GM18870 (cell line): ENCODE results near the gene CAMTA1.

ENCODE experiments used
- ATAC-seq: cut with Tn5 transposase; IDR thresholded peaks from one replicate; pipeline ENCODE4 v1.9.1; 2021; ENCODE audit warnings: moderate library complexity; ENCODE audit not compliant: unreplicated experiment

The CAMTA1 gene

DNA sequence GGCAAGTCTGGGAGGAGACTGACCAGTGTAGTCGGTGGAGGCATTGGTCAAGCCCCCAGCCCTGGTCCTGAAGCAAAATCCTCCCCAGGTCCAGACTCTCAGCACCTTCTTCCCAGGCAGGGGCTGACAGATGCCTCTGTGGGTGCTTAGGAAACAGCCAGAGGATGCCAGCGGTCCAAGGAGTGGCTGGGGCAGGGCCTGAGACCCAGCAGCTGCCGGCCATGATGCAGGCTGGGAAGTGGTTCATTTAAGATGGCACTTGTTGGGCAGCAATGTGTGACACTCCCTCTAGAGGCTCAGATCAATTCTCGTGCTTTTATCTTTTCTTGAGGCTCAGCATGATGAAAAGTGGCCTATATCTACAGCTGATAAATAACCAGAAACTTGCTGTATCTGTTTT, 820.8 kb downstream of the CAMTA1 start:
- ATAC-seq = no peak

DNA sequence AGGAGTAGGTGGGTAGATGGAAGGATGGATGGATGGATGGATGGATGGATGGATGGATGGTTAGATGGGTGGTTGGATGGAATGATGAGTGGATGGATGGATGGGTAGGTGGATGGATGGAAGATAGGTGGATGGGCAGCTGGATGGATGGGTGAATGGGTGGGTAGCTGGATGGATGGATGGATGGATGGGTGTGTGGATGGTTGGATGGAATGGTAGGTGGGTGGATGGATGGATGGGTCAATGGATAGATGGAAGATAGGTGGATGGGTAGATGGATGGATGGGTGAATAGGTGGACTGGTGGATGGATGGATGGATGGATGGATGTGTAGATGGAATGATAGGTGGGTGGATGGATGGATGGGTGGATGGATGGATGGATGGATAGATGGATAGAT, 821.8 kb downstream of the CAMTA1 start:
- ATAC-seq = no peak

DNA sequence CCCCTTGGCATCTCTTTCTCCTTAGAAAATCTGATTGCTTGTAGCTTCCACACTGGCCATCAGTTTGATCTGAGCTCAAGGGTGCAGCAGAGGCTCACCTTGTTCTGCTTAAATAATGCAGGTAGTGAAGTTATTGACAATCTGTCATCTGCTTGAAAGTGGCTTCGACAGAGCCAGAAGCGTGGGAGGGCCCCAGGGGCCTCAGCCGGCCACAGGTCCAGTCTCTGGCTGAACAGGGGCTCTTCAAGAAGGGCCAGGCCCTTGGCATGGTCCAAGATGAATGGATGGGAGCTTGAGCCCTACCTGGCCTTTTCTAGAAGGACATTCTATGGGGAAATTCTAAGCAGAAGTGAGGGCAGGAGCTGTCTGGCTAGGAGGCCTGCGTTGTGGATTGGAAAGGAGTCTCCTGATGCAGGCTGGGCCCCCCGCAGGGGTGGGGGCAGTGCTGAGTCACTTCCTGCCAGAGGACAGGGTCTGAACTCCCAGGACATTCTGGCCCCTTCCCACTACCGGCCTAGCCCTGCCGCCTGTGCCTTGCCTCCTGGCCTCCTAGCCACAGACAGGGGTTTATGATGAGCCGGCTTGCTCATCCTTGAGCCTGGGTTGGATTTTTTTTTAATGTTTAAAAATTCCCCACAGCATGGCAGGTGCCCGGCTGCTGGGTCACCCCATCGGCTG, 823.5 kb downstream of the CAMTA1 start:
- ATAC-seq = no peak

GRCh38 chr1:7609311-7609994, 824.2 kb downstream of the CAMTA1 start:
- no peak for ATAC-seq

DNA sequence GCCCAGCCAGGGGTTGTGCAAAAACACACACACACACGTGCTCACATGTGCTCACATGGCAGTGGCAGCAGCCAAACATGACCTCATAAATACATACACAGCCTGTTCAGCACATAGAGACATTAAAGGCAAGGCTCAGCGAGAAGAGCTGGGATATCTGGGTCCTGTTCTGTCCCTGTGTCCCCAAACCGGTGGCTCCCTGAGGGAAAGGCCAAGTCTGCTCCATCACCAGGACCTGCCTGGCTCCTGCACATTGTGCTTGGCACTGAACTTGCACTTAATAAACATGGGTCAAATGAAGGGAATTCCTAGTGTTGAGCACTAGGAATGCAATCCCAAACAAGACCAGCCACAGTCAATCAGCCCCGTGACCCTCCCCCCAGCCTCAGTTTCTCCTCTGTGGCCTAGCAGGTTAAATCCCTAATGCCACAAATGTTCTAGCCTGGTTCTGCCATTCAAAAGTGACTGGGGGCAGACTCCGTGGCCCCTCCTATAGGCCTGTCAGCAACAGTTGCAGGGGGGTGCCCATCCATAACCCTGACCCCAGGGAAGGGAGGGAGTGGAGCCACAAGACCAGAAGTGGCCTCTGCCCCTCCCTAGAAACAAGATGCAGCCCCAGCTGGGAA, 825.0 kb downstream of the CAMTA1 start:
- ATAC-seq = no peak

GRCh38 chr1:7610936-7611335, 825.7 kb downstream of the CAMTA1 start:
- no peak for ATAC-seq

DNA sequence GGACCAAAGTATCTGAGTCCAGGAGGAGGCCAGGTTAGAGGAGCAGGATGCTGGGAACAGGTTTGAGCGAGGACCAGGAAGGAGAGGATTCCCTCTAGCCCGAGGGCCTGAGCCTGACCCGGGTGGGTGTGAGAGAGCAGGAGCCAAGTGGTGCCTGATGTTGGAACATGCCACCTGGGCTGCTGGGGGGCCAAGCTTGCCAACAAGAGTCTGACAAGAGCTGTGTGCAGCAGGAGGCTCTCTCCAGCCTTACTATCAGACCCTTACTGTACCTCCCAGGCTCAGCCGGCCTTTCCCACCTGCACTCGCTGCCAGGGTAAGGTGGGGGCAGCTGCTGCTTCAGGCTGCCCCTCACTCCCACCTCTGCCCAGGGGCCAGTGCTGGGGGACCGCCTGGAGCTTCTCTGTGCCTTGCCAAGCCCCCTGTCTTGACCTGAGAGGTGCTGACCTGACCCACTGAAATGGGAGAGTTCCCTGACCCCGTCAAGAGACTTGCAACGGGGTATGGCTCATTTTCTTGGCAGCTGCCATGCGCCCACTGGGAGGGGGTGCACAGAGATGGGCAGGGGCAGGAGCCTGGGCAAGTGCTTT, 826.3 kb downstream of the CAMTA1 start:
- no peak for ATAC-seq

DNA sequence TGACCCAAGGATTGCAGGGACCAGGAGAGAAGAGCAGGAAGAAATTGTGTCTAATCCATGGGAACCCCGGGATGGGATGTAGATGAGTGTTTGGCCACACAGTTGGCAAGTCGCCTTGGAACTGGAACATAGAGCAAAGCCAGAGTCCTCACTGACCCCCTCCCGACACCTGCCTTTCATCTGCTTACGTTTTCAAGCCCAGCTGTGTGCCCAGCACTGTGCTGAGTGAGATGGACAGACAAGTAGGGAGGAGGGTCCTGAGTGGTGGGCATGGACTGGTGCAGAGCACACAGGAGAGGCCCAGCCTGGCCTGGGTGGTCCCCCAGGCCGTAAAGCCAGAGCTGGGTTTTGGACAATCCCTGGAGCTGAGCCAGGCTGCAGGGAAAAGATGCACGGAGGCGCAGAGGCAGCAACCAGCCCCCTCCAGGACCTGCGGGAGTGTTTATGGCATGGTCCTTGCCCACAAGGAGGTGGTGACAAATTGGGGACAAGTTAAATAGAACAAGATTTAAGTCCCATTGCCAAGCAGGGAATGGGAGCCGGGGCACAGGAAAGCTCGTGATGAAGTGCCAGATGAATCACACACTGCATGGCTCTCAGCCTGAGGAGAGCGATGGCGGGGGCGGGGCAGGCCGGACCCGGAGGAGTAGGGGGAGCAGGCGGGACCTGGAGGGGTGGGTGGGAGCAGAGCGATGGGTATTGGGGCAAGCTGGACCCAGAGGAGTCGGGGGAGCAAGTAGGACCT, 828.0 kb downstream of the CAMTA1 start:
- no peak for ATAC-seq

GRCh38 chr1:7613851-7614205, 828.6 kb downstream of the CAMTA1 start:
- no peak for ATAC-seq

DNA sequence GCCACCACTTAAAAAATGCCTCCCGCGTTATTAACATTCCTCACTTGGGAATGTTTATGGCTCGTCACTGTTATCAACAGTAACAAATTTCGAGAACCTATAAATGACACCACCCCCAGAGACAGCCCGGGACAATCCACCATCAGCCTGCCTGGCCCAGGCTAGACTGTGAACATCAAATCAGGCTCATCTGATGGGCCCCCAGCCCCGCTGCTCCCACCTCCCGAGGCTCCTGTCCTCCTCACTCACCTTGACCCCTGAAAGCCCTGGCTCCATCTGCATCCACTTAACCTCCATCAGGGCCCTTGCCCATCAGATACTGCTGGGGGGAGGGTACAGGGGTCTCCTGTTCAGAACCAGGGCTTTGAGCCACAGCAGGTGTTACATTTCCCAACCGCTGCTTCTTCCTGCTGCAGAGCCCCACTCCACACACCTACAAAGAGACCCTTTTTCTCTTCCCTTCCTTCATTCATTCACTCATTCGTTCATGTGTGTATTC, 829.4 kb downstream of the CAMTA1 start:
- ATAC-seq = no peak

DNA sequence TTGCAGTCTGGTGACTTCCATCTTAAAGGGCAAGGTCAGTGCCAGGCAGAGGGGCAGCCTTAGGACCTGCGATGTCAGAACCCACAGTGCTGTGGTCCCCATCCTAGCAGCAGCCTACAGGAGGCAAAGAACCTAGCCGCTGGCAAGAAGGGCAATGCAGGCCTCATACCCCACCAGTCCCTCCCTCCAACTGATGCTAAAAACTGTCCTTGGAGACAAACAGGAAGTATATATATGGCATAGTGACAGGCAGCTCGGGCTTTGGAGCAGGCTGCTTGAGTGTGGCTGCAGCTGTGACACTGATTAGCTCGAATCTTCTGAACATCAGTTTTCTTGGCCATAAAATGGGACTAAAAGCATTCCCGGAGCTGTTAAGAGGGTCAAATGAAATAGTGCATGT, 829.9 kb downstream of the CAMTA1 start:
- ATAC-seq = no peak

DNA sequence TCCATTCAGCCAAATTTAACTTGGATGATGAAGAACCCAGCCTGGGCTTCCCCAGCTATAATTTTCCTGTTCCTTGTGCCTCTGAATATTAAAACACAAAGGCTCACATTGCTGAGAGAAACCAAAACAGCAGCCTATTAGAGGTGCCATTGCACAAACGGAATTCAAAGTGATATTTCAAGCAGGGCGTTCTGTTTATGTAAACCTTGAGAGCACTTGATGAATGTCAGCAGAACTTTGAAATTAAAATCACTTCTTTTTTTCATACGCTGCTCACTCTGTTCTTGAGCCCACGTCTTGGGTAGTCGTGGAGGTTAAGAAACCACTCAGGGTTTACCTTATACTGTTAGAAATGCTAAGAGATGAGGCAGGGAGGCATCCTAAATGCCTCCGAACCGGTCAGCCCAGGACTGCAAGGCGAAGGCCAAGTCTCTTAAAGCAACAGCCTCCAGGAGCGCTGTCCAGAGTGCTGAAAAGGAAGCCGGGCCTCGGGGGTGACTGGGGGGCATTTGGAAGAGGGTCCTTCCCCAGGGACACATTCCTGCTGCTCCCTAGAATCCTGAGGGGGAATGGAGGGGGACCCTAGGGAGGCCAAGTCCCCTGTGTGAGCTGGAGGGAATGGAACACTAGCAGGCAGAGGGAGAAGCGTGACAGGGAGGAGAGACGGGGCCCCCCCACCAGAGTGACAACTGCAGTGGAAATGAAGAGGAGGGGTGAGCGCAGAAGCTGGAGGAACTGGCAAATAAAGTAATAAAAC, 831.0 kb downstream of the CAMTA1 start:
- no peak for ATAC-seq

DNA sequence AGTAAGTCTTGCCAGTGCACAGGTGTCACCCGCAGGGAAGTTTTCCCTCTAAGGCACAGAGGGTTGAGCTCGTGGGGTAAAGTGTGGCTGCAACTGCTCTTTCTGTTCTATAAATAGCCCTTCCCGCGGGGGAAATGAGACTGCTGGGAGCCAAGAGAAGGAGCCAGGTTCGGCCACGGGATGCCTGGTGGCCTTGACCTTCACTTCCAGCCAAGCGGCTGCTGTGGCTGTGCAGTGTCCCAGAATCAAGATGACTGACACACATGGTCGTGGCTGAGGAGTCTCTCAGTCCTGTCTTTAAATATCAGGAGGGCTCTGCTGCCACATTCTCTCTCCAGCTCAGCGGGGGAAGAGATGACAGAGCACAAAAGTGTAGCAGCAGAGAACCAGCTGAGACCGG, 831.7 kb downstream of the CAMTA1 start:
- no peak for ATAC-seq

DNA sequence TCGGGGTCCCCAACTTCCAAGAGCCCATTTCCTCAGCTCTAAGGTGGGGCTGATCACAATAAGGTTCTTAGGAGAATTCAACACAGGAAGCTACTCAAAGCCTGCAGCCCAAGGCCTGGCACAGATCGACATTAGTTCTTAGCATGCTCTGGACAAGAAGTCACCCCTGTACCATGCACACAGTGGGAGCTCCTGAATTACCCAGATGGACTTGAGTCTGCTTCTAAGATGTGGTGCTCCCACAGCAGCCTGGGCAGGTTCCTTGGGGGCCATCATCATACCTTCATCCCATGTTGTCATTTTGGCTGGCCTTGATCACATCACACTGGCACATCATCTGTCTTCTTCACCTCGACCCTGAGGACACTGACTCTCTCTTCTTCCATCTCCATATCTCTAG, 832.6 kb downstream of the CAMTA1 start:
- ATAC-seq = no peak

- ATAC-seq = no peak
Measured at GRCh38 chr1:7620196-7620595, 834.9 kb downstream of the CAMTA1 start.

DNA sequence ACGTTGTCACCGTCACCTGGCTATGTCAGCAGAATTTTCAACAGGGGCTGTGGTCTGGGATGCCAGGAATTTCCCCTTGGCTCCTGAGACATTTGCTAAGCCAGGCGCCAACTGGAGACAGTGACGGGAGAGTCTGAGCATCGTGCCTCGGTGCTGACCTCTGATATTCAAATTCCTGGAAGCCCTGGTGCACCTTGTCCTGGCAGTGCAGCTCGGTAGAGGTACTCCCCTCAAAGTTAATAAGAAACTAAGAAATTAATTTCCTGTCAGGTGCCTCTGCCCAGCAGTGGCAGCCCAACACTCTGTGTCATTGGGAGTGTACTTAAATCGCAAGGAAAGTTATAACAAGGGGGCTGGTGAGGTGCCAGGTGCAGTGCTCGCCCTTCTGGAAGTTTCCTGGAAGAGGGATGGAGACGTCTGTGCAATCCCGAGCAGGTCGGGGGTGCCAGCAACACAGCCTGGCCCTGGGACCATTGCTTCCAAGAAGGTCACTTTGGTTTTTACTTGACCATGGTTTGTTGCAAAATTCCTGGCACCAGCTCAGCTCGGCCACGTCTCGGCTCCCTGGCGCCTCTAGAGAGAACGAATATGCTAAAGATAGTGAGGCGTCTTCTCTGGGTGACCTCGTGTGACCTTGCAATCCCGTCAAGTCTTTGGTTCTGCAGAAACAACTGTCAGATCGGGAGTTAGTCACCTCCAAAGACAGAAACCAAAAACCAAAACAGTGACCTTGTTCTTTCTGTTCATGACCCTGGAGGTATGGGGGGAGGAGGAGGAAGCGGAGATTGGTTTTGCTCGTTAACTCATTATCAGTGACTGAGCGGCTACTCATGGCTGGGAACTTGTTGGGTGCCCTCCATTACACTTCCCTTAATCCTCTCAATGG, 836.3 kb downstream of the CAMTA1 start:
- no peak for ATAC-seq

GRCh38 chr1:7623842-7624241, 838.6 kb downstream of the CAMTA1 start:
- no peak for ATAC-seq

- no peak for ATAC-seq
Measured at GRCh38 chr1:7624791-7625355, 839.6 kb downstream of the CAMTA1 start.

- no peak for ATAC-seq
Measured at GRCh38 chr1:7625401-7625800, 840.1 kb downstream of the CAMTA1 start.
